Type B pancreatic cell (in vitro differentiated cells): ENCODE results near the gene CSRP1. TPM values are rescaled to one million over a fixed set of nuclear protein-coding genes. Genes with fewer than 3 reads are reported as not detected.

Experiments
- DNase-seq: peaks from one replicate; pipeline ENCODE4 v3.0.0; 2021; ENCODE audit warnings: mixed read lengths; ENCODE audit not compliant: unreplicated experiment; ENCODE audit errors: extremely low spot score
- H3K27ac Mint-ChIP-seq: 2 replicates; pipeline ENCODE4 v1.8.0; 2021; ENCODE audit warnings: mild to moderate bottlenecking, mixed read lengths
- H3K27me3 Mint-ChIP-seq: 2 replicates; pipeline ENCODE4 v1.8.0; 2021; ENCODE audit warnings: mixed read lengths
- H3K36me3 Mint-ChIP-seq: 2 replicates; pipeline ENCODE4 v1.8.0; 2021; ENCODE audit warnings: mixed read lengths
- H3K4me1 Mint-ChIP-seq: one replicate; pipeline ENCODE4 v1.8.0; 2021; ENCODE audit warnings: mixed read lengths; ENCODE audit not compliant: unreplicated experiment
- H3K4me3 Mint-ChIP-seq: 2 replicates; pipeline ENCODE4 v1.8.0; 2021; ENCODE audit warnings: mild to moderate bottlenecking, mixed read lengths
- H3K9me3 Mint-ChIP-seq: 2 replicates; pipeline ENCODE4 v1.8.0; 2021; ENCODE audit warnings: mixed read lengths
- total RNA-seq: library from RNA; stranded (reverse); gene quantifications from 2 replicates; pipeline ENCODE4 v1.2.1, GENCODE V29; 2021; ENCODE audit warnings: low replicate concordance
- TF ChIP-seq, protein P1 (sequence below): fragments of 200-600 bp; sonication (generic); conservative IDR thresholded peaks from 2 replicates; pipeline ENCODE4 v1.5.0; 2021; ENCODE audit warnings: antibody characterized with exemption, mild to moderate bottlenecking

Gene CSRP1
- total RNA-seq, 1 donor from 2014 or later, result 7.3 TPM

DNA sequence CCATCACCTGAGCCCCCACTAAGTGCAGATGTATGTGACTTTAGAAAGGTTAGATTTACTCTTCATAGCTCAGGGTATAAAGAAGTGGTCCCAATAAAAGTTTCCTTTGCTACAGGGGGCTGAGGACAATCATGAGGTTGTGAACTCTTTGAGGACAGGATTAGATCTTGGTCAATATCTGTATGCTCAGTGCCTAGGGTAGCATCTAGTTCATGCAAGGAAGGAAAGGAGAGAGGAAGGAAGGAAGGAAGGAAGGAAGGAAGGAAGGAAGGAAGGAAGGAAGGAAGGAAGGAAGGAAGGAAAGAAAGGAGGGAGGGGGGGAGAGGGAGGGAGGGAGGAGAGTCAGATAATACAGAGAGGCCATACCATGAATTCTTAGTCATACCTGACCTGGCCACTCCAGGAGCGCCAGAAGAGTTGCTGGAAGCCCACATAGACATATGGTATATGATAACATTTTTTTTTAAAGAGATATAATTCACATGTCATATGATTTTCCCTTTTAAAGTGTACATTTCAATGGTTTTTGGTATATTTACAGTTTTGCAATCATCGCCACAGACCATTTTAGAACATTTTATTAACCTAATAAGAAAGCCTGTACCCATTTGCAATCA is 9.7 kb upstream of the CSRP1 start:
- Mint-ChIP-seq H3K27me3 (no peaks in the 10 kb centered on the region), H3K36me3 (no peaks in the 10 kb centered on the region), H3K9me3 (no peaks in the 10 kb centered on the region), H3K4me3 (no peak overlapping the region), H3K27ac (peak overlapping the region; percentile 98), H3K4me1 (peaks cover 55% of the 10 kb centered on the region)
- TF ChIP-seq, protein P1, sequence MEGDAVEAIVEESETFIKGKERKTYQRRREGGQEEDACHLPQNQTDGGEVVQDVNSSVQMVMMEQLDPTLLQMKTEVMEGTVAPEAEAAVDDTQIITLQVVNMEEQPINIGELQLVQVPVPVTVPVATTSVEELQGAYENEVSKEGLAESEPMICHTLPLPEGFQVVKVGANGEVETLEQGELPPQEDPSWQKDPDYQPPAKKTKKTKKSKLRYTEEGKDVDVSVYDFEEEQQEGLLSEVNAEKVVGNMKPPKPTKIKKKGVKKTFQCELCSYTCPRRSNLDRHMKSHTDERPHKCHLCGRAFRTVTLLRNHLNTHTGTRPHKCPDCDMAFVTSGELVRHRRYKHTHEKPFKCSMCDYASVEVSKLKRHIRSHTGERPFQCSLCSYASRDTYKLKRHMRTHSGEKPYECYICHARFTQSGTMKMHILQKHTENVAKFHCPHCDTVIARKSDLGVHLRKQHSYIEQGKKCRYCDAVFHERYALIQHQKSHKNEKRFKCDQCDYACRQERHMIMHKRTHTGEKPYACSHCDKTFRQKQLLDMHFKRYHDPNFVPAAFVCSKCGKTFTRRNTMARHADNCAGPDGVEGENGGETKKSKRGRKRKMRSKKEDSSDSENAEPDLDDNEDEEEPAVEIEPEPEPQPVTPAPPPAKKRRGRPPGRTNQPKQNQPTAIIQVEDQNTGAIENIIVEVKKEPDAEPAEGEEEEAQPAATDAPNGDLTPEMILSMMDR, result no peak
- DNase-seq, result no peak

DNA sequence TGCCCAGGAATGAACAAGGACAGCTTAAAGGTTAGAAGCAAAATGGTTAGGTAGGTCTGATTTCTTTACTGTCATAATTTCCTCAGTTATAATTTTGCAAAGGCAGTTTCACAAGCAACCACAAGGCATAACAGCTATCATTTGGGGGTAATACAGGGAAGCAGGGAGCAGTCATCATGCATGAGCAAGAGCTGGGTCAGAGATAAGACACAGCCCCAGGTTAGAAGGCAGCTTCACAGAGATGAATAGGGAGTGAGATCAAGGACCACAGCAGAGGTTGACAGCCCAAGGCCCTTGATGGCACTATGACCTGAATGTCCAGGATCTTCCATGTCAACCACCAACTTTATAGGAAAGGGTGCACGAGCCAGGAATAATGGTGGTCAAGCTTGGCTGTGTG is 9.0 kb upstream of the CSRP1 start:
- peak overlapping the region; percentile 79 for H3K4me3 Mint-ChIP-seq
- no peak for DNase-seq
- TF ChIP-seq, protein P1, result no peak
- H3K27ac Mint-ChIP-seq, result peak overlapping the region; percentile 98
- no peaks in the 10 kb centered on the region for H3K36me3 Mint-ChIP-seq
- H3K27me3 Mint-ChIP-seq, result no peaks in the 10 kb centered on the region
- H3K9me3 Mint-ChIP-seq, result no peaks in the 10 kb centered on the region
- H3K4me1 Mint-ChIP-seq, result peaks cover 58% of the 10 kb centered on the region

DNA sequence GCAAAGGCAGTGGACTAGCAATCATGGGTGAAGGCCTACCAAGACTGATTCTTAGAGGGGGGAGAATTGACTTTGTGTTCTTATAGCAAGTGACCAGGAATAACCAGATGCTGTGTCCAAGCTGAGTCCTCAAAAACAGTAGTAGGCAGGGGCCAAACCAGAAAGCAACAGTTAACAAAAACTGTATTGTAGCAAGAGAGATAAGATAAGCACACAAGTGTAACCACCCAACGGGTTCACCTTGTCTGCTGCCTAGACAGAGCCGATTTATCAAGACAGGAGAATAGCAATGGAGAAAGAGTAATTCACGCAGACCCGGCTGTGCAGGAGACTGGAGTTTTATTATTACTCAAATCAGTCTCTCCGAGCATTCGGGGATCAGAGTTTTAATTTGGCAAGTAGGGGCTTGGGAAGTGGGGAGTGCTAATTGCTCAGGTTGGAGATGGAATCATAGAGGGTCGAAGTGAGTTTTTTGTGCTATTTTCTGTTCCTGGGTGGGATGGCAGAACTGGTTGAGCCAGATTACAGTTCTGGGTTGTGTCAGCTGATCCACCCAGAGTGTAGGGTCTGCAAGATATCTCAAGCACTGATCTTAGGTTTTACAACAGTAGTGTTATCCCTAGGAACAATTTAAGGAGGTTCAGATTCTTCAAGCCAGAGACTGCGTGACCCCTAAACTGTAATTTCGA is 8.3 kb upstream of the CSRP1 start:
- peak overlapping the region; percentile 79 for H3K4me3 Mint-ChIP-seq
- peak overlapping the region; percentile 98 for H3K27ac Mint-ChIP-seq
- H3K36me3 Mint-ChIP-seq, result no peaks in the 10 kb centered on the region
- H3K4me1 Mint-ChIP-seq, result peaks cover 58% of the 10 kb centered on the region
- H3K9me3 Mint-ChIP-seq, result no peaks in the 10 kb centered on the region
- no peaks in the 10 kb centered on the region for H3K27me3 Mint-ChIP-seq
- TF ChIP-seq, protein P1, result no peak
- no peak for DNase-seq

DNA sequence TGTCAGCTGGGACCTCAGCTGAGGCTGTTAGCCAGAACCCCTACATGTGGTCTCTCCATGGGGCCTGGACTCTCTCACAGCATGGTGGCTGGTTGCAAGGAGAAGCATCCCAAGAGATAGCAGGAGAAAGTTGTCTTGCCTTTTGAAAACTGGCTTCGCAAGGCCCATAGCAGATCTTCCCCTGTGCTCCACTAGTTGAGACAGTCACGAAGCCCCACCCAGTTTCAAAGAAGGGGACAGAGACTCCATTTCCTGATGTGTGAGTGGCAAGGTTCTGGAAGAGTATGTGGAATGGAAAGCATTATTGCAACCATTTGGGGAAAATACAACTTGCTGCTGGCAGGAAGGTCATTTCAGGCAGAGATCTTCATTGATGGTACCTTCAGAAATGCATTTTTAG is 7.5 kb upstream of the CSRP1 start:
- no peak for DNase-seq
- H3K27me3 Mint-ChIP-seq, result no peaks in the 10 kb centered on the region
- H3K4me3 Mint-ChIP-seq, result peak overlapping the region; percentile 79
- no peaks in the 10 kb centered on the region for H3K36me3 Mint-ChIP-seq
- peaks cover 58% of the 10 kb centered on the region for H3K4me1 Mint-ChIP-seq
- TF ChIP-seq, protein P1, result no peak
- H3K27ac Mint-ChIP-seq, result peak overlapping the region; percentile 98
- H3K9me3 Mint-ChIP-seq, result no peaks in the 10 kb centered on the region

DNA sequence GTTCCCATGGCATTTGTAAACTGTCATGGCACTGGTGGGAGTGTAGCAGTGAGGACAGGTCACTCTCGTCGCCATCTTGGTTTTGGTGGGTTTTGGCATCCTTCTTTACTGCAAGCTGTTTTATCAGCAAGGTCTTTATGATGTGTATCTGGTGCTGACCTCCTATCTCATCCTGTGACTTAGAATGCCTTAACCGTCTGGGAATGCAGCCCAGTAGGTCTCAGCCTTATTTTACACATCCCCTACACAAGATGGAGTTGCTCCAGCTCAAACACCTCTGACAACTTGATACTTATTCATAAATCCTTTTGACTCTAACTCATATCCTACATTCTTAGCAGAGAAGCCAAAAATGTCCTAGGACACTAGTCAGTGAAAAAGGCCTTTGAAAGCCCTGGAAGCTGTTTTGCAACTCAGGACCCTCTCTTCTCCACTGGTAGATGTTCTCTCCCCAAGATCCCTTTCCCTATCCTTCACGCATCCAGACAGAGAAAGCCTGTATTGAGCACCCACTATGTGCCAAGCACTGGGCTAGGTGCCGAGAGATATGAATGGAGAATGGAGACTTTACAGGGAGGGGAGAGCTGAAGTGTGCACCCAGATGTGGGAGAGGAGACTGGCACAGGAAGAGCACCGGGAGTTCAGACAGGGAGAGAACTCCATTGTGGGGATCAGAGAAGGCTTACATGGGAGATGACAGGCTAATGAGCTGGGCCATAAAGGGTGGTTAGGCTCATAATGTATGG is 6.7 kb upstream of the CSRP1 start:
- no peak for DNase-seq
- Mint-ChIP-seq H3K27ac (peak overlapping the region; percentile 92), H3K4me3 (no peak overlapping the region), H3K27me3 (no peaks in the 10 kb centered on the region), H3K4me1 (peaks cover 58% of the 10 kb centered on the region), H3K36me3 (no peaks in the 10 kb centered on the region), H3K9me3 (no peaks in the 10 kb centered on the region)
- TF ChIP-seq, protein P1, result no peak
